SU-DHL-6 (cell line): ENCODE measurements around the gene CDKAL1.
"Not testable (repeated sequence)": the region's sequence is repeated elsewhere in the genome, so short reads cannot be mapped to it uniquely, and the experiment has no call there.

Experiments
- H2AFZ ChIP-seq: fragments of 200-600 bp; sonication (generic); 2 replicates; pipeline ENCODE4 v1.6.1; 2014; ENCODE audit warnings: low read depth, mild to moderate bottlenecking, moderate library complexity, mixed read lengths, antibody characterized with exemption, low read length; ENCODE audit not compliant: severe bottlenecking
- H3F3A ChIP-seq: fragments of 200-600 bp; shearing (Covaris generic); 2 replicates; pipeline ENCODE4 v1.6.0; 2016; ENCODE audit warnings: antibody characterized with exemption, mild to moderate bottlenecking; ENCODE audit not compliant: insufficient read depth
- H3K27ac ChIP-seq: fragments of 200-600 bp; sonication (generic); 2 replicates; pipeline ENCODE4 v1.5.1; 2016; ENCODE audit warnings: low read depth, mild to moderate bottlenecking, low read length, moderate library complexity, mixed read lengths
- H3K27me3 ChIP-seq: fragments of 200-600 bp; sonication (generic), shearing (Covaris generic); 2 replicates; pipeline ENCODE4 v1.6.0; 2014; ENCODE audit warnings: mild to moderate bottlenecking, low read length
- H3K36me3 ChIP-seq: fragments of 200-600 bp; sonication (generic); 2 replicates; pipeline ENCODE4 v1.6.1; 2014; ENCODE audit warnings: mild to moderate bottlenecking, low read length, mixed read lengths
- H3K4me2 ChIP-seq: fragments of 300-600, 200-600 bp; shearing (Covaris generic), sonication (generic); 2 replicates; pipeline ENCODE4 v1.6.0; 2014; ENCODE audit warnings: low read length, low read depth, mild to moderate bottlenecking; ENCODE audit not compliant: poor library complexity, severe bottlenecking
- H3K4me3 ChIP-seq: fragments of 200-600 bp; sonication (generic); 2 replicates; pipeline ENCODE4 v1.5.1; 2014; ENCODE audit warnings: antibody characterized with exemption, low read length, mild to moderate bottlenecking, mixed read lengths; ENCODE audit not compliant: insufficient read depth, poor library complexity, severe bottlenecking
- H3K79me2 ChIP-seq: fragments of 200-600 bp; sonication (generic); 2 replicates; pipeline ENCODE4 v1.6.1; 2014; ENCODE audit warnings: mild to moderate bottlenecking, low read length, moderate library complexity; ENCODE audit not compliant: insufficient read depth
- H3K9ac ChIP-seq: fragments of 200-600 bp; sonication (generic); 2 replicates; pipeline ENCODE4 v1.7.0; 2014; ENCODE audit warnings: mild to moderate bottlenecking, low read length
- H3K9me2 ChIP-seq: fragments of 200-600 bp; sonication (generic); replicated peaks from 2 replicates; pipeline ENCODE4 v1.6.1; 2014; ENCODE audit warnings: low read length; ENCODE audit not compliant: insufficient read depth
- H3K9me3 ChIP-seq: fragments of 200-600 bp; sonication (generic); 2 replicates; pipeline ENCODE4 v1.6.1; 2014; ENCODE audit warnings: low read length, mixed read lengths; ENCODE audit not compliant: insufficient read depth
- H4K20me1 ChIP-seq: fragments of 200-600 bp; sonication (generic); 2 replicates; pipeline ENCODE4 v1.6.1; 2014; ENCODE audit warnings: low read depth, mild to moderate bottlenecking, antibody characterized with exemption, low read length, moderate library complexity, mixed read lengths
- EZH2phosphoT487 ChIP-seq: fragments of 200-600 bp; sonication (generic), shearing (Covaris generic); conservative IDR thresholded peaks from 2 replicates; pipeline ENCODE4 v1.6.1; 2018; ENCODE audit warnings: mild to moderate bottlenecking, antibody characterized with exemption, low read length, moderate library complexity, mixed read lengths
- TF ChIP-seq, protein P1 (sequence below): fragments of 200-600 bp; sonication (generic); IDR thresholded peaks from one replicate; pipeline ENCODE4 v1.5.1; 2017; ENCODE audit warnings: antibody characterized with exemption, mild to moderate bottlenecking, low read length, moderate library complexity; ENCODE audit not compliant: insufficient read depth, poor library complexity, severe bottlenecking

Gene CDKAL1

DNA sequence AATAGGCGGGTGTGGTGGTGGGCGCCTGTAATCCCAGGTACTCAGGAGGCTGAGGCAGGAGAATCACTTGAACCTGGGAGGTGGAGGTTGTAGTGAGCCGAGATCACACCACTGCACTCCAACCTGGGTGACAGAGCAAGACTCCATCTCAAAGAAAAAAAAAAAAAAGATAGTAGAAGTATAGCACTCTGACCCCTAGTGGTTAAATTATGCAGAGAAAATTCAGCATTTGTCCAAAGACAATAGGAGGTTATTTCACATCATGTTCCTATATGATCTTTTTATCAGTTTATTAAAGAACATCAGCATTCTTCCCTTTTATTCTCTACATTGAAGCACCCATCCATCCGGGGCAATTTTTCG lies 5.2 kb upstream of the CDKAL1 start:
- H3K9ac ChIP-seq, H3K27ac ChIP-seq, H2AFZ ChIP-seq, H3K4me2 ChIP-seq, H3K9me3 ChIP-seq, H3K9me2 ChIP-seq, H3K36me3 ChIP-seq, H3F3A ChIP-seq, H3K4me3 ChIP-seq, H4K20me1 ChIP-seq, H3K79me2 ChIP-seq, H3K27me3 ChIP-seq: not testable (repeated sequence)
- TF ChIP-seq, protein P1, sequence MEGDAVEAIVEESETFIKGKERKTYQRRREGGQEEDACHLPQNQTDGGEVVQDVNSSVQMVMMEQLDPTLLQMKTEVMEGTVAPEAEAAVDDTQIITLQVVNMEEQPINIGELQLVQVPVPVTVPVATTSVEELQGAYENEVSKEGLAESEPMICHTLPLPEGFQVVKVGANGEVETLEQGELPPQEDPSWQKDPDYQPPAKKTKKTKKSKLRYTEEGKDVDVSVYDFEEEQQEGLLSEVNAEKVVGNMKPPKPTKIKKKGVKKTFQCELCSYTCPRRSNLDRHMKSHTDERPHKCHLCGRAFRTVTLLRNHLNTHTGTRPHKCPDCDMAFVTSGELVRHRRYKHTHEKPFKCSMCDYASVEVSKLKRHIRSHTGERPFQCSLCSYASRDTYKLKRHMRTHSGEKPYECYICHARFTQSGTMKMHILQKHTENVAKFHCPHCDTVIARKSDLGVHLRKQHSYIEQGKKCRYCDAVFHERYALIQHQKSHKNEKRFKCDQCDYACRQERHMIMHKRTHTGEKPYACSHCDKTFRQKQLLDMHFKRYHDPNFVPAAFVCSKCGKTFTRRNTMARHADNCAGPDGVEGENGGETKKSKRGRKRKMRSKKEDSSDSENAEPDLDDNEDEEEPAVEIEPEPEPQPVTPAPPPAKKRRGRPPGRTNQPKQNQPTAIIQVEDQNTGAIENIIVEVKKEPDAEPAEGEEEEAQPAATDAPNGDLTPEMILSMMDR = peak; percentile 17

DNA sequence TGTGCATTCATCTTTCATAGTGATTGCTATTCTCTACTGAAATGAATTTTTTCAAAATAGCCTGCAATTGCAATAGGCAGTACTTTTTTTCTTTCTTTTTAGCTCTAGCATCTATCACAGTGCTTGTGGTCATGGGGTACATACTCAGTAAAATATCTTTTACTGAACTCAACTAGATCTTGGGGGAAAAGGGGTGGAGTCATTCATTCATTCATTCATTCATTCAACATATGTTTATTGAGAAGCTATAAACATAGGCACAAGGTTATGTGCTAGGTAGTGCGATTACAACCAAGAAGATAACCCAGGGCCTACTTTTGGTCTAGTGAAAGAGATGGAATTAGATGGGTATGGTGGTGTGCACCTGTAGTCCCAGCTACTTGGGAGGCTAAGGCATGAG lies 1.4 kb upstream of the CDKAL1 start:
- peaks cover 35% of the 10 kb centered on the region for H3K79me2 ChIP-seq
- no peak overlapping the region for H2AFZ ChIP-seq
- TF ChIP-seq, protein P1 = no peak
- no peak for TF ChIP-seq EZH2phosphoT487
- H3K36me3 ChIP-seq = 0 out of 2 replicates have a peak, but pooled peaks cover 9% of the 10 kb centered on the region
- H3K4me3 ChIP-seq = no peak overlapping the region
- H3K27me3 ChIP-seq = no peaks in the 10 kb centered on the region
- H3K4me2 ChIP-seq = no peak overlapping the region
- no peak overlapping the region for H3K27ac ChIP-seq
- no peak overlapping the region for H3K9ac ChIP-seq
- H4K20me1 ChIP-seq = no peaks in the 10 kb centered on the region
- H3F3A ChIP-seq = no peaks in the 10 kb centered on the region
- no peaks in the 10 kb centered on the region for H3K9me3 ChIP-seq
- H3K9me2 ChIP-seq = no peaks in the 10 kb centered on the region

DNA sequence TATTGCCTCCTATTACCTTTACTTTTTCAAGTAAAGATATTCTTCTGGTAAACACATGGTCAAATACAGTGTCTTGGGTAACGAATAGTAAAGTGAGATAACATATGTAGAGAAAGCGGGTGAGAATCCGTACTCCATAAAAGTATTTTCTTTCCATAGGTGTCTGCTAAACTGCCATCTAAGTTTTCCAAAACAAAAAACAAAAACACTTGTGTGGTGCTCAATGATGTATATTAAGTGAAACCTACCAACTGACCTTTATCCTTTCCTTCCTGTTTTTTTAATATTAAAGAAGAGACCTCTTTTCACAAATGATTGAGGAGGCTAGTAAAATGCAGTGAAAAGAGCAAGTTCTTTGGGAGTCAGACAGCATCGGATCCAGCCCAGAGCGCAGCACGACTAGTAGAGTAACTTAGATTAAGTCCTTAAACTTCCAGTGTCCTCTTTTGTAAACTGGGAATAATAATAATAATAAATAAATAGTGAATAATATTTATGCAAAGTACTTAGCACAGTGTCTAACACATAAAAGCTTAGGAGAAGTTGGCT lies 437 bp upstream of the CDKAL1 start:
- H4K20me1 ChIP-seq = peaks cover 4% of the 10 kb centered on the region; the same call in 1 of the 2 replicates
- H3K4me3 ChIP-seq = peak overlapping the region; percentile 79
- H3K79me2 ChIP-seq = peaks cover 44% of the 10 kb centered on the region
- H3K9ac ChIP-seq = peak overlapping the region; percentile 83
- no peaks in the 10 kb centered on the region for H3K9me2 ChIP-seq
- H3K27ac ChIP-seq = peak overlapping the region; percentile 67; the same call in 1 of the 2 replicates
- peak overlapping the region; percentile 97 for H2AFZ ChIP-seq
- peak overlapping the region; percentile 73 for H3K4me2 ChIP-seq
- 0 out of 2 replicates have a peak, but pooled peaks cover 10% of the 10 kb centered on the region for H3K36me3 ChIP-seq
- no peaks in the 10 kb centered on the region for H3K9me3 ChIP-seq
- no peak for TF ChIP-seq EZH2phosphoT487
- TF ChIP-seq, protein P1 = no peak
- H3F3A ChIP-seq = no peaks in the 10 kb centered on the region
- H3K27me3 ChIP-seq = no peaks in the 10 kb centered on the region
